Endothelial cell of umbilical vein (primary cell): ENCODE data around the gene WNT7B.

ENCODE experiments used
- CTCF ChIP-seq, 2 donors: IDR thresholded peaks; 1 replicate in 1 of 2; 2 replicates in 1 of 2; pipeline ENCODE4 v1.5.1; 2011; ENCODE audit warnings: low read length in 2 of 2, mild to moderate bottlenecking in 2 of 2, moderate library complexity in 2 of 2, control low read depth in 1 of 2, inconsistent platforms in 1 of 2, low read depth in 1 of 2; ENCODE audit not compliant: insufficient read depth in 1 of 2; ENCODE audit errors: extremely low read depth in 1 of 2
- FOS ChIP-seq: IDR thresholded peaks from 2 replicates; pipeline ENCODE4 v1.6.1; 2011; ENCODE audit warnings: mild to moderate bottlenecking, low read length, moderate library complexity, borderline replicate concordance; ENCODE audit not compliant: insufficient read depth
- GATA2 ChIP-seq: IDR thresholded peaks from 2 replicates; pipeline ENCODE4 v1.7.0; 2011; ENCODE audit warnings: low read depth, mild to moderate bottlenecking, moderate library complexity, mixed read lengths, low read length; ENCODE audit not compliant: insufficient read length, insufficient read depth
- MAX ChIP-seq: IDR thresholded peaks from 2 replicates; pipeline ENCODE4 v1.6.1; 2011; ENCODE audit not compliant: insufficient read depth, insufficient read length
- POLR2A ChIP-seq: IDR thresholded peaks from 2 replicates; pipeline ENCODE4 v1.6.1; 2012; ENCODE audit warnings: low read depth, mild to moderate bottlenecking, control low read depth, low read length
- POLR2AphosphoS5 ChIP-seq: IDR thresholded peaks from 2 replicates; pipeline ENCODE4 v1.6.1; 2012; ENCODE audit warnings: low read depth, mild to moderate bottlenecking, control low read depth, low read length, moderate library complexity; ENCODE audit not compliant: insufficient read depth

GRCh38 chr22:46001046-46001425 is 24.1 kb upstream of the WNT7B start:
- TF ChIP-seq MAX (no peak), POLR2A (no peak), CTCF (IDR thresholded peaks at IDR 0.05; ENCODE audit: extremely low read depth in 1 of 2, insufficient read depth in 1 of 2, low read depth in 1 of 2, low read length in 2 of 2) (no peak), GATA2 (no peak), POLR2AphosphoS5 (no peak), FOS (no peak)
